Subcutaneous adipose tissue (tissue), 4 donors: ENCODE data around the gene SEMA3F. TPM values are rescaled to one million over a fixed set of nuclear protein-coding genes. Genes with fewer than 3 reads are reported as not detected.

ENCODE experiments used
- total RNA-seq, 4 donors: library from RNA; depleted of rRNA; stranded (reverse); fragments of >200 nt; gene quantifications; one replicate each; pipeline ENCODE4 v1.1.0, GENCODE V29; 2016
- TF ChIP-seq, protein P1 (sequence below): fragments of 450-650 bp; IDR thresholded peaks from one replicate; pipeline ENCODE4 v1.5.1; 2016; ENCODE audit warnings: low read depth, mild to moderate bottlenecking, control low read depth, antibody characterized with exemption, moderate library complexity

The SEMA3F gene
- total RNA-seq, 4 donors from 2014 or later = 4.6 to 32.8 (median 11.5) TPM

DNA sequence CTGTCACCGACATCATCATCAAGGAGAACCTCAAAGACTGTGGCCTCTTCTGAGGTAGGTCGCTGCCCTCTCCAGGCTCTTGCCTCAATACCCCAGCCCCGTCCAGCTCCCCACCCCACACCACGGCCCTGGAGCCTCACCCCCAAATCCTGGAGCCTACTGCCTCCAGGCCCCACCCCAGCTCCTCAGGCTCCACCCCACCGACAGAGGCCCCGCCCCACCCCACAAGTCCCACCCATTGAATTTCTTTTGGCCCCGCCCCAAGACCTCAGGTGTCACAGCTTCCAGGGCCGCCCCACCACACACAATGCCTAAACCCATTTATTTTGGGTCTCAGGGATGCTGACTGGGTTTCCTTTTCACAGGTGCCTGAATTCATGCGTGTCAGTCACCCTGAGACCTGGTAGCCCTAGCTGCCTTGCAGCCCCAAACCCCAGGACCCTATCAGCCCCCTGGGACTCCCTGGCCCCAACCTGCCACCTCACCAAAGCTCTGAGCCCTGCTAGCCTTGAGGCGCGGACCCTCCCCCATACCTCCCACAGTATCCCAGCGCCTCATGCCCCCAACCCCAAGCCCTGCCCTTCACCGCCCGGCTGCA is 39.9 kb downstream of the SEMA3F start:
- TF ChIP-seq, protein P1, sequence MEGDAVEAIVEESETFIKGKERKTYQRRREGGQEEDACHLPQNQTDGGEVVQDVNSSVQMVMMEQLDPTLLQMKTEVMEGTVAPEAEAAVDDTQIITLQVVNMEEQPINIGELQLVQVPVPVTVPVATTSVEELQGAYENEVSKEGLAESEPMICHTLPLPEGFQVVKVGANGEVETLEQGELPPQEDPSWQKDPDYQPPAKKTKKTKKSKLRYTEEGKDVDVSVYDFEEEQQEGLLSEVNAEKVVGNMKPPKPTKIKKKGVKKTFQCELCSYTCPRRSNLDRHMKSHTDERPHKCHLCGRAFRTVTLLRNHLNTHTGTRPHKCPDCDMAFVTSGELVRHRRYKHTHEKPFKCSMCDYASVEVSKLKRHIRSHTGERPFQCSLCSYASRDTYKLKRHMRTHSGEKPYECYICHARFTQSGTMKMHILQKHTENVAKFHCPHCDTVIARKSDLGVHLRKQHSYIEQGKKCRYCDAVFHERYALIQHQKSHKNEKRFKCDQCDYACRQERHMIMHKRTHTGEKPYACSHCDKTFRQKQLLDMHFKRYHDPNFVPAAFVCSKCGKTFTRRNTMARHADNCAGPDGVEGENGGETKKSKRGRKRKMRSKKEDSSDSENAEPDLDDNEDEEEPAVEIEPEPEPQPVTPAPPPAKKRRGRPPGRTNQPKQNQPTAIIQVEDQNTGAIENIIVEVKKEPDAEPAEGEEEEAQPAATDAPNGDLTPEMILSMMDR = no peak

DNA sequence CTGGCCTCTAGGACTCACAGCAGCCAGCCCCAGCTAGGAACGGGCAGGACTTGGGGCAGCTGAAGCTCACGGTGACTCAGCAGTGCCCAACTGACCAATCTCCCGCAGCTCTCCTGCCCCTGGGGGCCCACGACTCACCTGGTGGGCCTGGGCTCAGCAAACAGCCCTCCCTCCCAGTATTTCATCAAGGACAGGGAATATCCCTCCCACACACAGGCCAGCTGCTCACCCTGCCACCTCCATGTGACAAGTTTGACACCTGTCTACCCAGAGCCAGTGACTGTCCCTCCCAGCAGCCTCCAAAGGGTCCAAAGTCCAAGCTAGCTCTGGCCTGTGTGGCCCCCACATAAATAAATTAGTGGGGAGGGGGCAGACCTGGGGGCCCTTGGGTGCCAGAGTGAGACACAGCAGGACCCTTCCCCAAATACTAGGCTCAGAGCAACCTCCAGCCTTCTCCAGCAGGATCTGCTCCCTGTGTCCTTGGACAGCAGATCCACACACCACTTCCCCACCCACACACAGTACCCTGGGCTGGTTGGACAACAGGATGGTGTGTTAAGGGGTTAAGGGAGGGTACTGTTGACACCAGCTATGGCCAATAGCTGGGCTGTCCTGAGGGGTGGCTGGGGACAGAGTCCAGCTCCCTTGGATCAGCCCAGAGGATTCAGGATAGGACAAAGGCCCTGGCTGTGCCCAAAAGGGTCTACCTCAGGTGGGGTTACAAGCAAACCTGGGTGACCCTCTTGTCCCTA is 40.6 kb downstream of the SEMA3F start:
- TF ChIP-seq, protein P1 = no peak

DNA sequence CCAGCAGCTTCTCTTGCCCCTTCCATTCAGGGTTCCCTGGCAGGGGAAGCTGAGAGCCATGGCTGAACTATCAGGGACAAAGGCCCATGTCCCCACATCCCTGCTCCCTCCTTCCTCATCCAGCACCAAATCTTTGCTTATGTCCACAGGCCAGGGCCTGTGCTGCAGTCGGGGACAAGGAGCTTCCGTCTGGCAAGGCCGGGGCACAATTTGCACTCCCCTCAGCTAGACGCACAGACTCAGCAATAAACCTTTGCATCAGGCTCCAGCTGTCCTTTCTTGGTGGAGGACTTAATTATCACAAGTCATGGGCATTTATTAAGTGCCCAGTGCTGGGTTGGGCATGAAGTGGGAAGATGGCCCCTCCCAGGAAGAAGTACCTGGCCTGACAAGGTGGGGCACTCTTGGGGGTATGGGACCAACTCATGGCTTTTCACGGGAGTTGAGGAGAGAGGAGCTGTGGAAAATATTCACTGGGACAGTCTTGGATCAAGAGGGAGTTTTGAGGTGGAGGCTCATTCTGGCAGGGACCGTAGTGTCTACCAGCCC is 41.2 kb downstream of the SEMA3F start:
- TF ChIP-seq, protein P1 = no peak

DNA sequence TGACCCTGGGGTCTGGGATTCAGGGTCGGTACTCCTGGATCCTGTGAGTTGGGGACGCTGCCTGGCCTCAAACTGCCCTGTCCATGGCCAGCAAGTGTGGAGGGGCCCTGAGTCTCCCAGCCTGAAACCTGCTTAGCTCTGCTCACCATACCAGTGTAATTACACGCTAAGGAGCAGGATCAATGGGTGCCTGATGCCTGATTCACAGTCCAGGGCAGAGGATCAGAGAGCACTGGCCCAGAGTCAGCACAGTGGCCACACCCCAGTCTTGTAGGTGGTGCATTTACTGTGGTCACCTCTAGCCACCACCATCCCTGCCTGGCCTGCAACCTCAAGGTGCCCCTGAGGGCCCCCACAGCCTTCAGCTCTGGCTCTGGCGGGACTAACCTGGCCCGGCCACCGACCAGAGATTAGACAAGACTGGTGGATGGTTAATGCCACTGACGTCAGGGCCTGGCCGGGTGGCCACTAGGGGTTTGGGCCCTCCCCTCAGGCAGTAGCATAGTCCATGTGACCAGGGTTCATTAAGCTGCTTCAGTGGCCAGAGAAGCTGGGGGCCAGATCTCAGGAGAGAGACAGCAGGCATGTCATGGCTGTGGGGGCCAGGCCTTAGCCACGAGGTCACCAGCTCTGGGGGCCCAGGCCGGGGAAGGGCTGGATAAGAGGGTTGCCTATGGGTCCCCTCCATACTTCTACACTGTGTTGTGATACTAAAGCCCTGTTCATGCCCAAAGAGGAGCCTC is 46.6 kb downstream of the SEMA3F start:
- TF ChIP-seq, protein P1 = no peak

DNA sequence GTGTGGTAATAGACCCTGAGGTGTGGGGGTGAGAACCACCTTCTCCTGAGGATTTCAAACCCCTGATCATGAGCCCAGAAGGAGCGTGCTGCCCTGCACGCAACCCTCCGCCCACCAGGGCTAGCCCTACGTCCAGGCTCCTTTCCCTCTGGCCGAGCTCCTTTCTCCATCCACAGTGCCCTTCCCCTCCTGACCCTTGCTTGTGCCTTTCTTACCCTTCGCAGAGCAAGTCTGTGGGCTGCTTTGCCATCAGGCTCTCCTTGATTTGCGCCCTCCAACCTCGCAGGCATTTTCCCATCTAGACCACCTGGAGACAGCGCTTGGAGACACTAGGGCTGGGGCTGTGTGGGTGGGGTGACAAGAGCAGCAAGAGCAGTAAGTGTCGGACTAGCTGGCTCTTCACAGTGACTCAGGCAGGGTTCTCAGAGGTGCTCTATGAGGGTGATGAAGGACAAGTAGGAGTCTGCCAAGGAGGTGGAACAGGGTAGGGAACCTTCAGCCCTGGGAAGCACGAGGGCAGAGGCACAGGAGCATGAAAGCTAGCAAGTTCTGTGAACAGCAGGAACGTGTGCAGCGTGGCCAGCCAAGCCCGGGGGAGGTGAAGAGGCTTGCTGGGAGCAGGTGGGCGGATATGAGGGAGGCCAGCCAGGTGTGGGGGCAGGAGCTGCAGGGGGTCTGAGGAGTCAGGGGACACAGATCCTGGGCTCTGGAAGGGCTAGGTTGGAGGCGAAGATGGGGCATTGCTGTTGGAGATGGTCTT is 47.4 kb downstream of the SEMA3F start:
- TF ChIP-seq, protein P1 = no peak

DNA sequence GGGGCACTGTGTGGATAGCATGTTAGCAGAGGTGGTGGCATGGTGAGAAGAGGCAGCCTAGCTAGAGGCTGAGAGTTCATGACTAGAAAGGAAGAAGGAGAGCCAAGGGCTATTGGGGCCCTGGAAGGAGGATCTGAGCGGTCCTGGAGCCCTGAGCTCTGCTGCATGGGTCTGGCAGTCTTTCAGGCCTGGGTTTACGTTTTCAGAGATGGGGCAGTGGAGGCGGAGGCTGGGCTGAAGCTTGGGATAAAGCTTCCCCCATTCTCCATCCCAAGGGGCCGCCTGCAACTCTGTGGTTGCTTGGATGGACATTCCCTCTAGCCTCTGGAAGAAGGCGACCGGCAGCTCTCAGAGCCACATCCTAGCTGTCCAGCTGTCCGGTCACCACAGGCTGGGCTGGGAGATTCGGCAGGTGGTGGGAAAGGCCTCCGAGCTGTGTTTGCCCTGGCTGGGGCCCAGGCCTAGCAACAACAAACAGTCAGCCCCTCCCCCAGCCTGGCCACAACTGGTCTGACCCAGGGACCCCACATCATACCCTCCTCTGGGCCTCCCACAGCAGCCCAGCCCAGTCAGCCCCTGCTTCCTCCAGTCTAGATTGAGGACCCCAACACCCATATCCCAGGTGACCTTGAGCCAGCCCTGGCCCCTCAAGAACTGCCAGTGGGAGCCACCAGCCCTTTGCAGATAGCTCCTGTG is 48.1 kb downstream of the SEMA3F start:
- TF ChIP-seq, protein P1 = no peak
